Measurements from ENCODE around the gene KIF2A. TPM values are rescaled to one million over a fixed set of nuclear protein-coding genes. Genes with fewer than 3 reads are reported as not detected.

KIF2A gene
- polyA plus RNA-seq (2013): 76.4 TPM

DNA sequence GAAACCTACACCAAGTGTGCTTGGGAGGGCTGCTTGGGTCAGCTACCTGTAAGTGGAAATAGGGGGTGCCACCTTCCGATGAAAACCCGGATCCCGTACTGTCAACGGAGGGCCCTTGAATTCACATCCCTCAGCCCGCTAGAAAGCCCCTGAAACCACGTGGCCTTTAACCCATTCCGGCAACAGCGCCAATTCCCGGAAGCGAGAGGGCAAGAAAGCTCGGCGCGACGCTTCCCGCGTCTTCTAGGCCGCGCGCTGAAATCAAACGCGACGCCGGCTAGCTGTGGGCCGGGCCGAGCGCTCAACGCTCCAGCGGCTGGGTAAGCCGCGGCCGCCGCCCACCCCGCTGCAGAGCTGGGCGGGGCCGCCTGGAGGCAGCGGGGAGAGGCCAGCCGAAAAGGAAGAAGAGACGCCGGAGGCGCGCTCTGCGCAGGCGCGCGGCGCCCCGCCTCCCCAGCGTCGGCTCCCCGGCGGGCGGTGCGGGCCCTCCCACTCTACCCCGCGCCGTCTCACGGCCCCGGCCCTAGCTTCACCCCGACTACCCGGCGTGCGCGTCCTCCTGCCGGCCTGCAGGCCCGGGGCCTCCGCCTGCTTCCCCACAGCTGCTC is at the start of gene KIF2A:
Gene KIF2A, plus strand, starts transcription at position 492 of the 608 bp plus-strand sequence. CDS start 267 bp downstream, outside the sequence.
- ChIA-PET CTCF (interaction anchor here (0.8 to 2.1 kb wide), 8 partner anchors 8 to 60 kb away, joined by 3 to 9 read pairs (median 4); no protein-coding TSS in a partner anchor), POLR2A (no interaction called here)
- H3K27ac ChIP-seq (ENCODE audit: insufficient read depth in 1 of 2, low read depth in 1 of 2, low read length in 2 of 2, poor library complexity in 1 of 2, severe bottlenecking in 2 of 2): peak within 1 kb of the TSS; percentile 72 to 89
- WGBS (ENCODE audit: insufficient coverage): 0% methylated on average over 62 of the region's 66 CpGs
- peaks cover 8 to 44% (median 24%) of the 10 kb centered on the region in 4 experiments for H3K4me1 ChIP-seq (ENCODE audit: control extremely low read depth in 1 of 4, control insufficient read depth in 4 of 4, insufficient read depth in 4 of 4, low read length in 3 of 4)
- H3K36me3 ChIP-seq (ENCODE audit: control insufficient read depth in 4 of 4, insufficient read depth in 4 of 4, low read length in 3 of 4): peaks cover 0 to 6% (median under 1%) of the 10 kb centered on the region in 4 experiments
- DNase-seq: peak; percentile 94 to 97 (median 97)
- peak within 1 kb of the TSS; percentile 82 to 97 (median 85) for H3K4me3 ChIP-seq (ENCODE audit: control insufficient read depth in 1 of 7, extremely low read depth in 1 of 7, insufficient read depth in 4 of 7, low read depth in 2 of 7, low read length in 6 of 7)
- H3K9me3 ChIP-seq (ENCODE audit: control extremely low read depth in 1 of 5, control insufficient read depth in 4 of 5, insufficient read depth in 2 of 5, low read depth in 1 of 5, low read length in 4 of 5): no peaks in the 10 kb centered on the region
- no peaks in the 10 kb centered on the region for H3K27me3 ChIP-seq (replicated peaks in 2 of 5; ENCODE audit: control insufficient read depth in 4 of 5, insufficient read depth in 5 of 5, low read length in 4 of 5)

DNA sequence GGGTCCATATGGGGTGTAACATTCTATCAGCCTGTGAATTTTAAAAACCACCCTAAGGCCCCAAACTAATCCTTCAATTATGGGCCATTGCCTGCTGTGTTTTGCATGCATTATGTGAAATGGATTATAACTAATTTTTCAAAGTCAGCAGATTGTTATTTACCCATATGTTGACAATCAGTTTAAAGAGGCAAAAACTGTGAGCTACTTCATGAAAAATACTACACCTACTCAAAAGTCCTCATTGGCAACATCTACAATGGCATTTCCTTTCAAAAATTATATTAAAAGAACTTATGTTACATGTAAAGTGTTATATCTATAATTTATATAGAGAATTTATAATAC is 49.0 kb upstream of the KIF2A start:
- Histone ChIP-seq H3K36me3 (ENCODE audit: control insufficient read depth in 4 of 4, insufficient read depth in 4 of 4, low read length in 3 of 4) (no peaks in the 10 kb centered on the region), H3K9me3 (ENCODE audit: control extremely low read depth in 1 of 5, control insufficient read depth in 4 of 5, insufficient read depth in 2 of 5, low read depth in 1 of 5, low read length in 4 of 5) (peaks cover 0 to 2% (median 0%) of the 10 kb centered on the region in 5 experiments), H3K4me1 (ENCODE audit: control extremely low read depth in 1 of 4, control insufficient read depth in 4 of 4, insufficient read depth in 4 of 4, low read length in 3 of 4) (peaks cover 7 to 46% (median 32%) of the 10 kb centered on the region in 4 experiments), H3K27me3 (replicated peaks in 2 of 5; ENCODE audit: control insufficient read depth in 4 of 5, insufficient read depth in 5 of 5, low read length in 4 of 5) (no peaks in the 10 kb centered on the region), H3K27ac (ENCODE audit: insufficient read depth in 1 of 2, low read depth in 1 of 2, low read length in 2 of 2, poor library complexity in 1 of 2, severe bottlenecking in 2 of 2) (no peak overlapping the region), H3K4me3 (ENCODE audit: control insufficient read depth in 1 of 7, extremely low read depth in 1 of 7, insufficient read depth in 4 of 7, low read depth in 2 of 7, low read length in 6 of 7) (no peak overlapping the region)
- DNase-seq: no peak
- CTCF ChIA-PET: no interaction called here
- POLR2A ChIA-PET: no interaction called here

DNA sequence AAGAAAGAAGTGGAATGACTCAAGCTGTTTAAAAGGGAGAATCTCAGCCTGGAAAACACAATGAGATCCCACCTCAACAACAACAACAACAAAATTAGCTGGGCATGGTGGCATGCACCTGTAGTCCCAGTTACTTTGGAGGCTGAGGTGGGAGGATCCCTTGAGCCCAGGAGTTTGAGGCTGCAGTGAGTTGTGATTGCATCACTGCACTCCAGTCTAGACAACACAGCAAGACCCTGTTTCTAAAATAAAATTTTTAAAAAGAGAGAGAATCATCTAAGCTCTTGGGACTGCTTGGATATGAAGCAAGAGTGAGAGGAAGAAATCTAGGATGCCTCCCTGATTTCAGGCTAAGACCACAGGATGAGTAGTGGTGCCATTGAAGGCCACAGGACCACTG is 47.4 kb upstream of the KIF2A start:
- Histone ChIP-seq H3K4me1 (ENCODE audit: control extremely low read depth in 1 of 4, control insufficient read depth in 4 of 4, insufficient read depth in 4 of 4, low read length in 3 of 4) (peaks cover 9 to 53% (median 34%) of the 10 kb centered on the region in 4 experiments), H3K27me3 (replicated peaks in 2 of 5; ENCODE audit: control insufficient read depth in 4 of 5, insufficient read depth in 5 of 5, low read length in 4 of 5) (no peaks in the 10 kb centered on the region), H3K36me3 (ENCODE audit: control insufficient read depth in 4 of 4, insufficient read depth in 4 of 4, low read length in 3 of 4) (no peaks in the 10 kb centered on the region), H3K9me3 (ENCODE audit: control extremely low read depth in 1 of 5, control insufficient read depth in 4 of 5, insufficient read depth in 2 of 5, low read depth in 1 of 5, low read length in 4 of 5) (no peaks in the 10 kb centered on the region), H3K27ac (ENCODE audit: insufficient read depth in 1 of 2, low read depth in 1 of 2, low read length in 2 of 2, poor library complexity in 1 of 2, severe bottlenecking in 2 of 2) (no peak overlapping the region), H3K4me3 (ENCODE audit: control insufficient read depth in 1 of 7, extremely low read depth in 1 of 7, insufficient read depth in 4 of 7, low read depth in 2 of 7, low read length in 6 of 7) (no peak overlapping the region)
- POLR2A ChIA-PET: interaction anchor here (0.6 kb wide), 1 partner anchor 17 kb away, joined by 3 read pairs; no protein-coding TSS in a partner anchor
- CTCF ChIA-PET: interaction anchor here (0.7 to 1.7 kb wide), 5 partner anchors 15 to 94 kb away, joined by 3 to 4 read pairs (median 3); partner anchors contain the start of gene KIF2A
- DNase-seq: no peak

DNA sequence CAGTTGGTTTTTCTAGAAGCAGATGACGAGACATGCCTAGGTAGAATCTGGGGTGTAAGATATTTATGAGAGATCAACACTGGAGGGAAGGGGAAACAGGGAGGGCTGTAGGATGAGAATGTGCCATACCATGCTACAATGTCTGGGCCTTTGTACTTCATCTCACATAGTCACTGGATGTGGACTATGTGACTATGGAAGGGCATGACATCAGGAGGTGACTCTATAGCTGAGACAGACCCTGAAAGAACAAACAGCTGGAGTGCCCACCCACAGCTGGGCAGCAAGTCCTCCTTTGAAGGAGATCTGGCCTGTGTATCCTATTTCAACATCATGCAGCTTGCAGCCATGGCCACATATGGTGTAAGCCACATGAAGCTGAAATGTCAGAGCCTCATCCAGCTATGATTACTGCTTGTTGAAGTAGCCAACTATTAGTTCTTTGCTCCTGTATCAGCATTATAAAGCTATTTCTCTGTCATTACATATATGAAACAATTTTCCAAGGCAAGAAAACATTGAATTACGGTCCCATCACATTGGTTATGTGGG is 46.2 kb upstream of the KIF2A start:
- Histone ChIP-seq H3K36me3 (ENCODE audit: control insufficient read depth in 4 of 4, insufficient read depth in 4 of 4, low read length in 3 of 4) (no peaks in the 10 kb centered on the region), H3K9me3 (ENCODE audit: control extremely low read depth in 1 of 5, control insufficient read depth in 4 of 5, insufficient read depth in 2 of 5, low read depth in 1 of 5, low read length in 4 of 5) (no peaks in the 10 kb centered on the region), H3K4me1 (ENCODE audit: control extremely low read depth in 1 of 4, control insufficient read depth in 4 of 4, insufficient read depth in 4 of 4, low read length in 3 of 4) (peaks cover 9 to 46% (median 33%) of the 10 kb centered on the region in 4 experiments), H3K27me3 (replicated peaks in 2 of 5; ENCODE audit: control insufficient read depth in 4 of 5, insufficient read depth in 5 of 5, low read length in 4 of 5) (no peaks in the 10 kb centered on the region), H3K27ac (ENCODE audit: insufficient read depth in 1 of 2, low read depth in 1 of 2, low read length in 2 of 2, poor library complexity in 1 of 2, severe bottlenecking in 2 of 2) (peak overlapping the region in 1 of 2 experiments; percentile 13), H3K4me3 (ENCODE audit: control insufficient read depth in 1 of 7, extremely low read depth in 1 of 7, insufficient read depth in 4 of 7, low read depth in 2 of 7, low read length in 6 of 7) (no peak overlapping the region)
- DNase-seq: peak in 2 of 3 donors; percentile 46 to 60
- ChIA-PET CTCF (interaction anchor here (0.9 to 1.4 kb wide), 5 partner anchors 33 to 93 kb away, joined by 3 to 5 read pairs (median 3); no protein-coding TSS in a partner anchor), POLR2A (no interaction called here)
- 100% methylated on average over 1 of the region's 2 CpGs for WGBS (ENCODE audit: insufficient coverage)

DNA sequence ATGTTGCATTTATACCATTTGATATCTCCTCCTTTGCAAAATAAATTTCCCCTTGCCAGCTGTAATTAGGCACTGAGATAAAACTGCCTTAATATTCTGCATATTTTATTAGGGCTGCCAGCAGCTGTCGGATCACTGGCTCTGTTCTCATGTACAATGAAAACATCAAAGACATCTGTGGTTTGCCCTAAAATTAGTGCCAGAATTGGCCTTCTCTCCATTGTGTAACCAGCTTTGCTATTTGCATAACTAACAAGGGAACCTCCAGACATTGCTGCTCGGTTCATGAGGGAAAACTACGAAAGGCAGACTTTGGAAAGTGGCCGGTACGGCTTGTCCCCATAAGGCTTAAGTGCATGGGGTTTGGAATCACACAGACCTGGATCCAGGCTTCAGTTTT is 45.5 kb upstream of the KIF2A start:
- peak overlapping the region in 1 of 2 experiments; percentile 76 for H3K27ac ChIP-seq (ENCODE audit: insufficient read depth in 1 of 2, low read depth in 1 of 2, low read length in 2 of 2, poor library complexity in 1 of 2, severe bottlenecking in 2 of 2)
- H3K4me3 ChIP-seq (ENCODE audit: control insufficient read depth in 1 of 7, extremely low read depth in 1 of 7, insufficient read depth in 4 of 7, low read depth in 2 of 7, low read length in 6 of 7): no peak overlapping the region
- peak in 2 of 3 donors; percentile 40 to 48 for DNase-seq
- H3K27me3 ChIP-seq (replicated peaks in 2 of 5; ENCODE audit: control insufficient read depth in 4 of 5, insufficient read depth in 5 of 5, low read length in 4 of 5): no peaks in the 10 kb centered on the region
- ChIA-PET POLR2A (no interaction called here), CTCF (interaction anchor here (0.9 to 1.4 kb wide), 3 partner anchors 33 to 92 kb away, joined by 3 to 5 read pairs (median 3); no protein-coding TSS in a partner anchor)
- peaks cover 12 to 48% (median 34%) of the 10 kb centered on the region in 4 experiments for H3K4me1 ChIP-seq (ENCODE audit: control extremely low read depth in 1 of 4, control insufficient read depth in 4 of 4, insufficient read depth in 4 of 4, low read length in 3 of 4)
- no peaks in the 10 kb centered on the region for H3K9me3 ChIP-seq (ENCODE audit: control extremely low read depth in 1 of 5, control insufficient read depth in 4 of 5, insufficient read depth in 2 of 5, low read depth in 1 of 5, low read length in 4 of 5)
- 61% methylated on average over 5 of the region's 5 CpGs for WGBS (ENCODE audit: insufficient coverage)
- H3K36me3 ChIP-seq (ENCODE audit: control insufficient read depth in 4 of 4, insufficient read depth in 4 of 4, low read length in 3 of 4): no peaks in the 10 kb centered on the region

DNA sequence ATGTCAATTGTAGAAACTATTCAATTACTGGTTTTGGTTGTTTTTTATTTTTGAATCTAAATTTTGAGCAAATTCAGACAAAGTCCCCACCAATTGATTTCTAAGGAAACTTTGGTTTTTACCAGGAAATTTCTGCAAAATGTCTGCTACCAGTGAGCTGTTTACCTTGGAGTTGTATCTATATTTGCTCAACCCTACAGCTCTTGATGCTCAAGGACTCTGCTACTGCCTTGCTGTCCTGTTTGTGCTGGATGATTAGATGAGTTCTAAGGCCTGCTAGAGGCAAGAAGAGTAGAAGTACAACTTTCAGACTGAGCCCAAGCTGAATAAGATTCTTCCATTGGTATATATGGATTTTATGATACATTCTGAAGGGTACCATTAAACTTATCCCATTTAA is 42.6 kb upstream of the KIF2A start:
- no peaks in the 10 kb centered on the region for H3K27me3 ChIP-seq (replicated peaks in 2 of 5; ENCODE audit: control insufficient read depth in 4 of 5, insufficient read depth in 5 of 5, low read length in 4 of 5)
- no peaks in the 10 kb centered on the region for H3K36me3 ChIP-seq (ENCODE audit: control insufficient read depth in 4 of 4, insufficient read depth in 4 of 4, low read length in 3 of 4)
- no peak for DNase-seq
- CTCF ChIA-PET: interaction anchor here (1.2 to 1.3 kb wide), 3 partner anchors 10 to 89 kb away, joined by 3 to 6 read pairs (median 4); no protein-coding TSS in a partner anchor
- peaks cover 12 to 52% (median 29%) of the 10 kb centered on the region in 4 experiments for H3K4me1 ChIP-seq (ENCODE audit: control extremely low read depth in 1 of 4, control insufficient read depth in 4 of 4, insufficient read depth in 4 of 4, low read length in 3 of 4)
- H3K4me3 ChIP-seq (ENCODE audit: control insufficient read depth in 1 of 7, extremely low read depth in 1 of 7, insufficient read depth in 4 of 7, low read depth in 2 of 7, low read length in 6 of 7): no peak overlapping the region
- H3K9me3 ChIP-seq (ENCODE audit: control extremely low read depth in 1 of 5, control insufficient read depth in 4 of 5, insufficient read depth in 2 of 5, low read depth in 1 of 5, low read length in 4 of 5): no peaks in the 10 kb centered on the region
- POLR2A ChIA-PET: no interaction called here
- no peak overlapping the region for H3K27ac ChIP-seq (ENCODE audit: insufficient read depth in 1 of 2, low read depth in 1 of 2, low read length in 2 of 2, poor library complexity in 1 of 2, severe bottlenecking in 2 of 2)

DNA sequence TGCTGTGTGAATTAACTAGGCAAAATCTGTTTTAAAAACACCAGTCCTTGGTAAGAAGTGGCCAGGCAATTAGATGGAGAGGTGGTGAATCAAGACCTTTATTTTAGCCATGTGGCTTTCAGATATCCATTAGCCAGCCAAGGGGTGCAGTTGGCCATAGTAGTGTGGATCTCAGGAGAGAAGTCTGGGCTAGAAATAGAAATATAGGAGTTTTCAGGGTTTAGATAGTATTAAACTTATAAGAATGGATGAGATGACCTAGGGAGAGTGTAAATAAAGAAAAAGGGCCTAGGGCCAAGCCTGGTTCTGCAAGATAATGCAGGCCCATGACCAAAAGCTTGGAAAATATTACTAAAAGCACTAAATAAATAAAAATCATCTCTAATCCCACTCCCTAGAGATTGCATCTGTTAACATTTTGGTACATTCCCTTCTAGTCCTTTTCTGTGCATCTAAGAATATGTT is 40.3 kb upstream of the KIF2A start:
- no peak for DNase-seq
- CTCF ChIA-PET: interaction anchor here (0.5 to 0.8 kb wide), 2 partner anchors 42 to 86 kb away, joined by 3 read pairs; no protein-coding TSS in a partner anchor
- Histone ChIP-seq H3K36me3 (ENCODE audit: control insufficient read depth in 4 of 4, insufficient read depth in 4 of 4, low read length in 3 of 4) (no peaks in the 10 kb centered on the region), H3K9me3 (ENCODE audit: control extremely low read depth in 1 of 5, control insufficient read depth in 4 of 5, insufficient read depth in 2 of 5, low read depth in 1 of 5, low read length in 4 of 5) (no peaks in the 10 kb centered on the region), H3K4me3 (ENCODE audit: control insufficient read depth in 1 of 7, extremely low read depth in 1 of 7, insufficient read depth in 4 of 7, low read depth in 2 of 7, low read length in 6 of 7) (no peak overlapping the region), H3K4me1 (ENCODE audit: control extremely low read depth in 1 of 4, control insufficient read depth in 4 of 4, insufficient read depth in 4 of 4, low read length in 3 of 4) (peaks cover 10 to 42% (median 23%) of the 10 kb centered on the region in 4 experiments), H3K27me3 (replicated peaks in 2 of 5; ENCODE audit: control insufficient read depth in 4 of 5, insufficient read depth in 5 of 5, low read length in 4 of 5) (no peaks in the 10 kb centered on the region), H3K27ac (ENCODE audit: insufficient read depth in 1 of 2, low read depth in 1 of 2, low read length in 2 of 2, poor library complexity in 1 of 2, severe bottlenecking in 2 of 2) (no peak overlapping the region)
- POLR2A ChIA-PET: no interaction called here
